Testis (tissue), 3 donors: ENCODE measurements around the gene PPBP. TPM values are rescaled to one million over a fixed set of nuclear protein-coding genes. Genes with fewer than 3 reads are reported as not detected.
"Not testable (repeated sequence)": the region's sequence is repeated elsewhere in the genome, so short reads cannot be mapped to it uniquely, and the experiment has no call there.

Experiments
- DNase-seq: peaks from one replicate; pipeline ENCODE4 v3.0.0-alpha.2; 2019
- H3K27ac ChIP-seq, 2 donors: fragments of 200-600 bp; sonication (generic); one replicate each; pipeline ENCODE4 v1.5.1; 2019
- H3K27me3 ChIP-seq: fragments of 200-600 bp; sonication (generic); one replicate; pipeline ENCODE4 v1.5.1; 2019
- H3K36me3 ChIP-seq: fragments of 200-600 bp; sonication (generic); one replicate; pipeline ENCODE4 v1.5.1; 2017; ENCODE audit warnings: low read depth; ENCODE audit errors: missing control alignments
- H3K4me1 ChIP-seq: fragments of 200-600 bp; sonication (generic); one replicate; pipeline ENCODE4 v1.5.1; 2019
- H3K4me3 ChIP-seq, 2 donors: fragments of 200-600 bp; sonication (generic); one replicate each; pipeline ENCODE4 v1.5.1; 2017 to 2019
- H3K9me3 ChIP-seq: fragments of 200-600 bp; sonication (generic); one replicate; pipeline ENCODE4 v1.5.1; 2017
- CTCF ChIP-seq, 3 experiments: fragments of 450-650 bp in 2 of 3; fragments of 200-600 bp in 1 of 3; sonication (generic) in 1 of 3; IDR thresholded peaks; one replicate each; pipeline ENCODE4 v1.5.1; 2016 to 2019; ENCODE audit warnings: antibody characterized with exemption in 3 of 3, mild to moderate bottlenecking in 2 of 3, moderate library complexity in 1 of 3
- POLR2A ChIP-seq: fragments of 450-650 bp; IDR thresholded peaks from one replicate; pipeline ENCODE4 v1.6.1; 2017; ENCODE audit warnings: antibody characterized with exemption, mild to moderate bottlenecking, moderate library complexity
- WGBS, 2 donors: methylation state at CpG; one replicate each; pipeline ENCODE4 v1.1.5; 2018; 5-methylcytosine and 5-hydroxymethylcytosine counted together
- intact Hi-C: fragments of 100-400 bp; cut with DNase I; formaldehyde crosslinking; loops from one replicate; pipeline ENCODE4 v1.15.1; 2023; ENCODE audit warnings: low total_unique reads
- polyA plus RNA-seq: library from polyadenylated mRNA; stranded (reverse); fragments of 350-450 nt; fragmentation: Illumina TruSeq; extraction: RNeasy Lipid Tissue Mini Kit (QIAGEN cat#74804); gene quantifications from one replicate; pipeline ENCODE4 v1.2.3, GENCODE V29; 2014; ENCODE audit warnings: low read depth, low replicate concordance; ENCODE audit not compliant: insufficient read depth
- total RNA-seq, 2 donors: library from RNA; depleted of rRNA; stranded (reverse); fragments of >200 nt; gene quantifications; one replicate each; pipeline ENCODE4 v1.2.3, GENCODE V29; 2016

Gene PPBP
- total and polyA plus RNA-seq, 3 donors from 2014 or later, result not detected

- H3K9me3 ChIP-seq, result no peaks in the 10 kb centered on the region
- H3K4me3 ChIP-seq, result no peak overlapping the region
- intact Hi-C loops, result no loop called here
- no peak overlapping the region for H3K27ac ChIP-seq
- DNase-seq, result no peak
- H3K36me3 ChIP-seq, result no peaks in the 10 kb centered on the region
- no peaks in the 10 kb centered on the region for H3K27me3 ChIP-seq
- no peak for TF ChIP-seq CTCF (IDR thresholded peaks at IDR 0.05)
- TF ChIP-seq POLR2A, result no peak
- WGBS, 2 donors, result 79 to 86% methylated on average over 4 of the region's 4 CpGs
- H3K4me1 ChIP-seq, result no peaks in the 10 kb centered on the region
These were observed 3.1 kb downstream of the PPBP start for GRCh38 chr4:73984736-73985527.

DNA sequence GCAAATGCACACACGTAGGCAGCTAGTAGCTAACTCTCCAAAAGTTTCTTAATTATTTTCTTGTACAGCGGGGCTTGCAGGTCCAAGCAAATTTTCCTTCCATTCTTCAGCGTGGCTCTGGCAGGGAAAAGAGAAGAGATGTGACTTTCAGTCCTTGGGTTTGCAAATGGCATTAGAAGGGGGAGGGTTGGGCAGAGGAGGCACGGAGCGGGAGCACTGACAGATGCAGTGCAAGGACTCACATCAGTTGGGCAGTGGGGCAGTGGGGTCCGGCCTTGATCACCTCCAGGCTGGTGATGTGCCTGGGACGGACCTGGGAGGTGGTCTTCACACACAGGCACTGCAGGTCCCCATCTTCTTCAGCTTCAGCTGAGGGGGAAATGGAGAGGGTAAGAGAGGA is 6.8 kb downstream of the PPBP start:
- H3K9me3 ChIP-seq, DNase-seq, H3K4me3 ChIP-seq, H3K4me1 ChIP-seq, intact Hi-C loops, H3K27me3 ChIP-seq, H3K27ac ChIP-seq, H3K36me3 ChIP-seq: not testable (repeated sequence)
- 53 to 63% methylated on average over 7 of the region's 7 CpGs for whole genome bisulfite sequencing, 2 donors

DNA sequence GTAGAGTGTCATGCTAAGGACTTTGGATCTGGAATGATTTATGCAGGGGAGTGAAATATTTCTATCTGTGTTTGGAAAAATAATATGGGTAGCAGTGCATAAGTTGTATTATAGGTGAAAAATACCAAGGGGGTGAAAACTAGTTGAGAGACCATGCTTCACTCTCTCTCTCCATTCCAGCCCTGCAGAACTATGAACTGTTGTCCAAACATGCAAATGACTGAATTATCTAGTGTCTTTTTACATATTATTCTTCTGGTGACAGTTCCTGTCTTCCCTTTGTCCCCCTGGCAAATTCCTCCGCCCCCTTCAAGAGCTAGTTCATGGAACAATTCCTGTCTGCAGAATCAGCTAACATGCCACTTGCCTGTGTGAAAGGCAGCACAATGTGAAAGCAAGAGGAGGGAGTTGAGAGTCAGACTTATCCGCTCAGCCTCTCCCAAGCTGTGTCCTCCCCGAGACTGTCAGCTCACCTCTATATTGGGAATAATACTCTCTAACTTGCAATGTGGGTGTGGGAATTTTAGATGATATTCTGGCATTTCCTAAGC is 8.5 kb downstream of the PPBP start:
- TF ChIP-seq CTCF (IDR thresholded peaks at IDR 0.05) (no peak), POLR2A (no peak)
- Histone ChIP-seq H3K27ac (no peak overlapping the region), H3K4me3 (no peak overlapping the region), H3K36me3 (no peaks in the 10 kb centered on the region), H3K9me3 (no peaks in the 10 kb centered on the region), H3K4me1 (no peaks in the 10 kb centered on the region), H3K27me3 (no peaks in the 10 kb centered on the region)
- WGBS, 2 donors, result 80 to 82% methylated on average over 3 of the region's 3 CpGs
- intact Hi-C loops, result no loop called here
- DNase-seq, result no peak

- Histone ChIP-seq H3K36me3 (no peaks in the 10 kb centered on the region), H3K27ac (no peak overlapping the region), H3K27me3 (no peaks in the 10 kb centered on the region), H3K4me1 (no peaks in the 10 kb centered on the region), H3K4me3 (no peak overlapping the region), H3K9me3 (no peaks in the 10 kb centered on the region)
- DNase-seq, result no peak
- TF ChIP-seq CTCF (IDR thresholded peaks at IDR 0.05), result no peak
- no peak for TF ChIP-seq POLR2A
- intact Hi-C loops, result no loop called here
These were observed 9.1 kb downstream of the PPBP start for GRCh38 chr4:73978886-73979285.

GRCh38 chr4:73976716-73977115 is 11.3 kb downstream of the PPBP start:
- H3K4me3 ChIP-seq, result no peak overlapping the region
- no peak overlapping the region for H3K27ac ChIP-seq
- intact Hi-C loops, result no loop called here
- no peaks in the 10 kb centered on the region for H3K36me3 ChIP-seq
- H3K27me3 ChIP-seq, result no peaks in the 10 kb centered on the region
- DNase-seq, result no peak
- no peaks in the 10 kb centered on the region for H3K9me3 ChIP-seq
- WGBS, 2 donors, result 55 to 59% methylated on average over 4 of the region's 4 CpGs
- no peak for TF ChIP-seq CTCF (IDR thresholded peaks at IDR 0.05)
- no peaks in the 10 kb centered on the region for H3K4me1 ChIP-seq
